Endometrium (tissue), 2 donors: ENCODE data around the gene PDS5B.
A peak's percentile ranks its signal among the peaks of the same experiment; 100 is the strongest.
"Not testable (repeated sequence)": the region's sequence is repeated elsewhere in the genome, so short reads cannot be mapped to it uniquely, and the experiment has no call there.

Source experiments
- FAIRE-seq: peaks from 2 replicates; lab custom pipeline; 2012; peaks lifted over from hg19 to GRCh38; lab: Jason Lieb, UNC
- donor health status: control.
- donor health status: control.

The PDS5B gene

DNA sequence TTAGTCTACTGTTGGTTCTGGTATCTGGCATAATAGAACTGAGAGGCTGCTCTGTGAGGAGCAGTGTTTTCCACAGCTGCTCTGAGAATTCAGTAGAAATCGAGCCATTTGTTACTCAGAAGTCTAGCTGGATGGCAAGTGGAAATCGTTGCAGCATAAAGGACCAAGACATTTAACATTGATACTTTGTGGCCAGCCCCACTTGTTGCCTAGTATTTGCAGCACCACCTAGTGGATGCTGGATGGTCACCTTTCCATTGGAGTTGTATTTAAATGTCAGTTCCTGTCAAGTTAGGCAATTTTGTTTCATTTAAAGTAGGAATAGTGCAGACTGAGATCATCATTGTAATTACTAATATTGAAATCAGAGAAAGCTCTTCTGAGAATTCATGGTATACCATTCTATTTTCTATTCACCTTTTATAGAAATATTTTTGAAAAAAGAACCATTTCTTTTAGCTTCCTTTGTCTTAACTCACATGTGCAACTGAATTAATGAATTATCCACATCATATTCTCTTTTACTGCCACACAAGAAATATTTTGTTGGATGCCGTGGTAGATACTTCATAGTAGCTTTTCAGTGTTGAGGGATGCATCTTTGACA is 64.6 kb downstream of the PDS5B start:
- peak; percentile 23 for FAIRE-seq

DNA sequence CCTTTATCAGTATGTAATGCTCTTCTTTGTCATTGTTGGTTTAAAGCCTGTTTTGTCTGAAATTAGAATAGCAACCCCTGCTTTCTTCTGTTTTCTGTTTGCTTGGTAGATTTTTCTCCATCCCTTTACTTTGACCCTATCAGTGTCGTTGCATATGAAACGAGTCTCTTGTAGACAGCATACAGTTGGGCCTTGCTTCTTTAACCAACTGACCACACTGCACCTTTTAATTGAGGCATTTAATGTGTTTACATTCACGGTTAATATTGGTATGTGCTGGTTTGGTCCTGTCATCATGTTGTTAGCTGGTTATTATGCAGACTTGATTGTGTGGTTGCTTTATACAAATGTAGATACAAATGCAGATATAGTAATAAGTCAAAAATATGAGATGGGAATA is 71.1 kb downstream of the PDS5B start:
- no peak for FAIRE-seq

DNA sequence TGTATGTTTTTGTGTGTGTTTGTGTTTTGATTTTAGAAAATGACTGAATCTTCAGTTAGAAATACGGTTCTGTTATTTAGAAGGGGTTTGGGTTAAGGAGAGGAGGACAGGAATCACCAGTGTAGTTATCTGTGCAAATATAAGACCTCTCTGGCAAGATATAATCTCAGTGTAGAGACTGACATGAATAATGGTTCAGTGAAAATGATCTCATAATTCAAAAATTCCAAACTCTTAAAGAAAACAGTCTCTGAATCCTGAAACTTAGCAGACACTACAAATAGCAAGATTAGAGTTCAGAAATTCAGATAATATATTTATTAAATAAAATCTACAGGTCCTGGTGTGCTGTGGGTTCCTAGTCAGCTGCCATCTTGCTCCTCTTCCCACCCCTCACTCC is 73.5 kb downstream of the PDS5B start:
- FAIRE-seq: no peak

DNA sequence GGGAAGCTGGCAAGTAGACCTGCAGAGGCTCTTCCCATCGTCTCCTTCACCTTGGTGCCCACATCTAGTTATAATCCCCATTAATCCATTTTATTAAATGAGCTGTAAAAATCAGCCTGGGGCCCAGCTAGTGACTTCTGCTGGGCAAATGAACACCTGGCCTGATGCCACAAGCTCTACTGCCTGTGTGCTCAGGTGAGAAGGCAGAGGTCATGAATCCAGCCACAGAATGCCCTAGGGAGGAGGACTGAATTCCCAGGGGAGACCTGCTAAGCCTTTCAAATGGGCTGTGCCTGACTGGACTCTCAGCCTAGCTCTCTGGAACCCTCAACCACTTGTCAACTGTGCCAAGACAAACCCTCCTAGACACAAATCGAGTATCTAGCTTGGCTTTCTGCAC is 74.0 kb downstream of the PDS5B start:
- no peak for FAIRE-seq

DNA sequence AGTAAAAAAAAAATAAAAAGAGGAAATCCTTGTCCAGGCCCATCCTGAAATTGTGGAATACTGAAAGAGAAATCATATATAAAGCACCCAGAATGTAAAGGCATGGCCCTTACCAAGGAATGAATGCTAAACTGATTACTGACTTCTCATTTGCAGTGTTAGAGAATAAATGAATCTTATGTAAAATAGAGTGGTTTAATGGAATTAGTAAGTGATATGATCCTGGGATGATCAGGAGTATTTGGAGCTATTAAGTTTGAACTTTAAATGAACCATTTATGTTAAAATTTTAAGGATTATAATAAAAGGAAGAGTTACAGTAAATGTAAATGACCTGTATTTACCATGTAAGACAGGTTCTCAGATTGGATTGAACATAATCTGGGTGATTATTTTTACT is 75.4 kb downstream of the PDS5B start:
- FAIRE-seq: no peak

DNA sequence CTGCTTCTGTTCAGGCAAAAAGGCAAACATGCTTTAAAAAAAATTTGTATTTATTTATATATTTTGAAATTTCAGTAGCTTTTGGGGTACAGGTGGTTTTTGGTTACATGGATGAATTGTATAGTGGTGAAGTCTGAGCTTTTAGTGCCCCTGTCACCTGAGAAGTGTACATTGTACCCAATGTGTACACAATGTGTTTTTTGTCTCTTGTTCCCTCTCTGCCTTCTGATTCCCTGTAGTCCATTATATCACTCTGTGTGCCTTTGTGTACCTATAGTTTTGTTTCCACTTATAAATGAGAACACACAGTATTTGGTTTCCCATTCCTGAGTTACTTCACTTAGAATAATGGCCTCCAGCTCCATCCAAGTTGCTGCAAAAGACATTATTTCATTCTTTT is 77.4 kb downstream of the PDS5B start:
- no peak for FAIRE-seq

DNA sequence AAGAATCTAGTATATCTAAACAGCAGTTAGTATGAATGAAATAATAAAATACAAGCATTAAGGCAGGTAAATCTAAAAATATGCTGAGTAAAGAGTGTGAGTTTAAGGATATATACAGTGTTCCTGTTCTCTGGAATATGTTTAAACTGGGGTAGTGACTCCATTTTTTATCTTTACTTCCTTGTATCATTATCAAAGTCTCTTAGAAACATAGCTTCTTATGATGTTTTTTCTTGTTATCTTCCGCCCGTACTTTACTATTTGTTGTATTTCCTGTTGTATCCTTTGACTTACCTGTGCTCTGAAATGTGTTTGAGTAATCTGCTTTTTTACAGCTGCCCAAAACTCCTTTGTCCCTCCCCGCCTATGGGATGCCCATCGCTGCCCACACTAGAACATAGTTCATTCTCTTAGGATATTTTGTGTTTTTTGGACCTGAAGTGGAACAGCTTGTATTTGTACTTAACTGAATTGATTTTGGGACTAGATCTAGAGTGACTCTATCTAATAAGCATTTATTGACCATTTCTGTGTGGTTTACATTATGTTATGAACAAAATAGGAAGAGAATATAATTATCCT is 80.8 kb downstream of the PDS5B start:
- no peak for FAIRE-seq

DNA sequence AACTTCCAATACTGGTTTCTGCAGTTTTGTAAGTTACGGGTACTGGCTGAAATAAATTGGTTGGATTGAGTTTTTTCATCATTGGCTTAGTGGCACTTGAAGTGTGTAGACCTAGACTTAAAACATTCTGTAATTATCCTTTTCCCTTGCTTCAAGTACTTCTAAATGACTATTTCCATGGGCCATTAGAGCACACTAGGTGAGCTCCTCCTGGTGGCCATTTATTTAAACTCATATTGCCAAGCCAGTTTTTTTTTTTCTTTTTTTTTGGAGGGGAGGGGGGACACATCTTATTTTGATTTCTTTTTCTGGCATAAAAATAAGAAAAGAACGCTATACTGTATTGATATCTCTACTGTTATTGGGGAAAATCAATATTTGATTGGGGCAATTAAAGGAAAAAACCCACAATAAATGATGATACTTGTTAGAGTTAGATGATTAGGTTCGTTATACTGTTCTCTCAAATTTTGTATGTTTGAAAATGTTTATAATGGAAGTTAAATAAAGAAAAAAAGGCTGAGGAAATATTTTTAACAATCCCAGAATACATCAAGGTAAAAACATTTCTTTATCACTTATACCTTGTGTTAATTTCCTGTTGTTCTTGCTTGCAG is 82.9 kb downstream of the PDS5B start:
- FAIRE-seq: peak; percentile 73

DNA sequence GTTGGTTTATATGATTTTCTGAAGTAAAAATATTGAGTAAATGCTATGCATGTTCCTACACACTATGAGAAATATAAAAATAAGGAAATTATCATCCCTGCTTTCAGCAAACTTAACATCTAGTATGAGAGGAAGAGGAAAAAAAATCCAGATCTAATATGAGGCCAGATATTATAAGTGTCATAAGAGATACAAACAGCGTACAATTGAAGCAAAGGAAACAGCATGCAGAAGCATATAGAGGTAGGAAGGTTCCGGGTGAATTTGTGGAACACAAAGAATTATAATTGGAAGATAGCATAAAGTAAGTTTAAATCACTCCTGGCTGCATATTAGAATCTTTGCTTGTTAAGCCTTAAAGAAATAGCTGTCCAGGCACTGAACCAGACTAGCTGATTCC is 88.3 kb downstream of the PDS5B start:
- FAIRE-seq: no peak

DNA sequence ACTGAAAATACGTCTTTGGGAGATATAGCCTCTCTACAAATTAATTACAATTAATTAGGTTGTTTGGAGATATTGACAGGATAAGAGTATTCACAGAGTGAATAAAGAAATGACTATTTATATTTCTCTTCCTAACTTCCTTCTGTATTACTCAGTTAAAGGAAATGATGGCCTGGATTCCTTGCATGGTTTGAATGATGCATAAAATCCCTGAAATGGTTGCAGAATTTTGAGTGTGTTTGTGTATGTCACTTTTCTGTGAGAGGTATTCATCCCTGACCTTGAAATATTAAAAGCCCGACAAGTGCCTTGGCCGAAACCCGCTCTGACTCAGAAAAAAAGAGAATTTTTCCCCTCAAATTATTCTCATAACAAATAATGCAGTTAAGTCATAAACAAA is 90.0 kb downstream of the PDS5B start:
- FAIRE-seq: no peak

DNA sequence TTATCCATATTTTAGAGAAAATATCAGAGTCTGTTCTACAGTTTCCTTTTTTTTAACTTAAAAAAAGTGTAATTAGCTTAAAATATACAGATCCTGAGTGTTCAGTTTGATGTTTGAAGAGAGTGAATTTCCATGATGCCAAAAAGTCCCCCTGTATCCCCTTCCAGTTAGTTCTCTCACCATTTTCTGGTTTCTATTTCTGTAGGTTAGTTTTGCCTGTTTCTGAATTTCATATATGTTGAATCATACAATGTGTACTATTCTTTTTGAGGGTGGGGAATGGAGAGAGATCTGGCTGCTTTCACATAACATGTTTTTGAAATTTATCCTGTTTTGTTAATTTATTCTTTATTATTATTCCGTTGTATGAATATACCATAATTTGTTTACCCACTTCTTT is 95.9 kb downstream of the PDS5B start:
- no peak for FAIRE-seq

DNA sequence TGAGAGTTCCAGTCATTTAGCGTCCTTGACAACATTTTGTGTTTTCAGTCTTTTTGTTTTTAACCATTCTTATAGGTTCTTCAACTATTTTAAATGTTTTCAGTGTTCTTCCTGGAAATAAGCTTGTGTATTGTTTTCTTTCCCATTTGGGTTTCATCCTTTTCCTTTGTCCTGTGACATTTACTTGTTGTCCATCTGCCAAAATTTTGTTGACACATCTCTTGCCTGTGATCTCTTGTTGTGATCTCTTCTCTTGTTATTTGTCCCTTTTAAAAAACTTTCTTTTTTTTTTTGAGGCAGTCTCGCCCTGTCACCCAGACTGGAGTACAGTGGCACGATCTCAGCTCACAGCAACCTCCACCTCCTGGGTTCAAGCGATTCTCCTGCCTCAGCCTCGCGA is 96.5 kb downstream of the PDS5B start:
- FAIRE-seq: no peak

DNA sequence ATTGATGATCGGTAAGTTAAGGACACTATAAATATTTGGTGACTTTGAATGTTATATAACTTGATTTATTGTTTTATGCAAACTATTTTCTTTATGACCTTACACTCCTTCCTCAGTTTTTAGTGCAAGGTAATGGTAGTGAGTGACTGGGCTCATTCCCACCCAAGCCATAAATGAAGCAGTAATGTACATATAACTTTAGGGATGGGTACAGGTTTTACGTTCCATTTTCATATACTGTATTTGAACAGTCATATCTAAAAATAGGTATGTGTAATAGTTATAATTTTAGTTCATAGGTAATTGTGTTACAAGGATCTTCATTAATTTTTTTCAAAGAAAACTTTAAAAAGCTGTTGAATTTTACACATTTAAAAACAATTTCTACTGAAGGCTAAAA is 101.0 kb downstream of the PDS5B start:
- peak; percentile 67 for FAIRE-seq

DNA sequence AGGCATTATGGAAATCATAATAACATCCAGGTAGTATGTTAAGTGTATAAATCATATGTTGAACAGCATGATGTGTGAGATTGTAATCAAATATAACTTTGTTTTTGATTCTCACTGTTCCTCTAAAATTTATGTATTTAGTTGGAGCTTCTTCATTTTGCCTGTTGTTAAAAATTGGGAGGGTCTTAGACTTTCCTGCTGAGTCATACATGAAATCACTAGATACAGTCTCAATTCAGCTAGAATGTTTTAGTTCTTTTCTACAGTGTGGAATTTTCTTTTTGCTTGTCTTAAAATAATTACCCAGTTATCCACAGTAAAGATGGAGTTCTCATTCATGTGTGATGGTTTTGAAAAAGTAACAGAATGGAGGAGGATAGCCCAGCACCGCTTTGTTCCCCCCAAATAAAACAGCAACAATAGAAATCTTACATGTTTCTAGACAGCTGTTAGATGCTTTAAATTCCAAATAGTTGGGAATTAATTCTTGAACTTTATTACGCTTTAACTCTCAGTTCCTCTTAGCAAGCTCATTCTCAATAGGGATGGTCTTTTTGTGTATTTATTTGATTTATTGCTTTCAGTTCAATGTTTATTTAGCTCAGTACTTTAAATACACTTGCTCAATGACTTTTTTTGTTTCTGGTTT is 109.5 kb downstream of the PDS5B start:
- peak; percentile 83 for FAIRE-seq

DNA sequence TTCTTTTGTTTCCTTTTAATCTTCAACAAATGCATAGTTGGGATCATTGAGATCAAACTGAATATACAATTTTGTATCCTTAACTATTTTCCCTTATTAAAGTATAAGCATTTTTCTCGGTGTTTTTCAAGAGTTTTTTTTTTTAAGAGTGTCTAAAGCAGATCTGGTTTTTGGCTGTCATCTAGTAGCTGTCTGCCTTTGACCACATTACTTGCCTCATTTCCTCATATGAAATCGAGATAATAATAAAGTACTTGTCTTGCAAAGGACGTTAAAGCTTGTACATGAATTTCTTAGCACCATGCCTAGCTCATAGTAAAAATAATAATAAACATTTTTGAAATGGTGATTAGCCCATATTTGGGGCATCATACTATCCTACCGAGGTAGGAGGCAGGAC is 121.2 kb downstream of the PDS5B start:
- FAIRE-seq: no peak

DNA sequence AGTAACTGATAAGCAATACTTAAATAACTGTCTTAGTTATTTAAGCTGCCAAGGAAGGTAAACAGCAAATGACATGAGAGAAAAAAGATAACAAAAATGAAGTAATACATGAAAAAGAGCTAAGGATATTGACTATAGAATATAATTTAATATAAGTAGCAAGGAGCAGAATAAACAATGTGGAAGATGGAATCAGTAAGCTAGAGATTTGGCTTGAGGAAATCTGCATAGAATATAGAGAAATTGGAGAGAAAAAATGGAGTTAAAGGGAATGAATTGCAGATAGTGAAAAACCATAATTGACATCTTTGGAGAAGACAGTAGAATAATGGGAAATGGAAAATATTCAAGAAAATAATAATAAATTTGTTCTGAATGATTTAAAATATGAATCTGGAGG is 127.1 kb downstream of the PDS5B start:
- FAIRE-seq: no peak

DNA sequence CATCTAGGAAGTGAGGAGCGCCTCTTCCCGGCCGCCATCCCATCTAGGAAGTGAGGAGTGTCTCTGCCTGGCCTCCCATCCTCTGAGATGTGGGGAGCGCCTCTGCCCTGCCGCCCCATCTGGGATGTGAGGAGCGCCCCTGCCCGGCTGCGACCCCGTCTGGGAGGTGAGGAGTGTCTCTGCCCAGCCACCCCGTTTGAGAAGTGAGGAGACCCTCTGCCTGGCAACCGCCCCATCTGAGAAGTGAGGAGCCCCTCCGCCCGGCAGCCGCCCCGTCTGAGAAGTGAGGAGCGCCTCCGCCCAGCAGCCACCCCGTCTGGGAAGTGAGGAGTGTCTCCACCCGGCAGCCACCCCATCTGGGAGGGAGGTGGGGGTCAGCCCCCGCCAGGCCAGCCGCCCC is 129.9 kb downstream of the PDS5B start:
- FAIRE-seq: not testable (repeated sequence)

DNA sequence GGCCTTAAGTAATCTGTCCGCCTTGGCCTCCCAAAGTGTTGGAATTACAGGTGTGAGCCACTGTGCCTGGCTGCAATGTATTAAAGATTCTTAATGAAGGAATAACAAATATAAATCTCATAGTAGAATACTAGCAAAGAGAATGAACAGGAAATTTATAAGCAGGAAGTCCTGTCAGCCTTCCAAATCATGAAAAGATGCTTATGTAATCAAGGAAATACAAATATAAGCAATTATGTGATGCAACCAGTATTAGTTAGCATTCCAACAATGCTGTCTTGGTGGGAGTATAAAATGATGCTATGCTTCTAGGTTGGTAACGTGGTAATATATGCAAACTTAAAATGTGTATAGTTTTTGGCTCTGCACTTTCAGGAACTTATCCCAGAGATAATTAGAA is 133.8 kb downstream of the PDS5B start:
- no peak for FAIRE-seq

DNA sequence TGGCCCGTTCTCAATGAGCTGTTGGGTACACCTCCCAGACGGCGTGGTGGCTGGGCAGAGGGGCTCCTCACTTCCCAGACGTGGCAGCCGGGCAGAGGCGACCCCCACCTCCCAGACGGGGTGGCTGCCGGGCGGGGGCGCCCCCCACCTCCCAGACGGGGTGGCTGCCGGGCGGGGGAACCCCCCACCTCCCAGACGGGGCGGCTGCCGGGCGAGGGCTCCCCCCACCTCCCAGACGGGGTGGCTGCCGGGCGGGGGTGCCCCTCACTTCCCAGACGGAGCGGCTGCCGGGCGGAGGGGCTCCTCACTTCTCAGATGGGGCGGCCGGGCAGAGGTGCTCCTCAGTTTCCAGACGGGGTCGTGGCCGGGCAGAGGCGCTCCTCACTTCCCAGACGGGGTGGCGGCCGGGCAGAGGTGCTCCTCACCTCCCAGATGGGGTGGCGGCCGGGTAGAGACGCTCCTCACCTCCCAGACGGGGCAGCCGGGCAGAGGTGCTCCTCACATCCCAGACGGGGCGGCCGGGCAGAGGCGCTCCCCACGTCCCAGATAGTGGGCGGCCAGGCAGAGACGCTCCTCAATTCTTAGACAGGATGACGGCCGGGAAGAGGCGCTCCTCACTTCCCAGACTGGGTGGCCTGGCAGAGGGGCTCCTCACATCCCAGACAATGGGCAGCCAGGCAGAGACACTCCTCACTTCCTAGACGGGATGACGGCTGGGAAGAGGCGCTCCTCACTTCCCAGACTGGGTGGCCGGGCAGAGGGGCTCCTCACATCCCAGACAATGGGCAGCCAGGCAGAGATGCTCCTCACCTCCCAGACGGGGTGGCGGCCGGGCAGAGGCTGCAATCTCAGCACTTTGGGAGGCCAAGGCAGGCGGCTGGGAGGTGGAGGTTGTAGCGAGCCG is 135.1 kb downstream of the PDS5B start:
- FAIRE-seq: not testable (repeated sequence)

DNA sequence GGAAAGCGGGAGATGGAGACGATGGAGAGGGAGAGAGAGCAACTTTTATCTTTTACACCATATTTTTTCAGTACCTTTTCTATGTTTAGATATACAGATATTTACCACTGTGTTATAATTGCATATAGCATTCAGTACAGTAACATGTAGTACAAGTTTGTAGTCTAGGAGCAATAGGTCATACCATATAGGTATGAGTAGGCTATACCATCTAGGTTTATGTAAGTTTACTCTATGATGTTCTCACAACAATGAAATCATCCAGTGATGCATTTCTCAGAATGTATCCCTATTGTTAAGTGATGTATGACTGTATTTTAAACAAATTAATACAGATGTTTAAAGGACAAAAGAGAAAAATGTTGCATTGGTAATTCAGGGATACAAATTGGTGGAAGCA is 136.1 kb downstream of the PDS5B start:
- no peak for FAIRE-seq

DNA sequence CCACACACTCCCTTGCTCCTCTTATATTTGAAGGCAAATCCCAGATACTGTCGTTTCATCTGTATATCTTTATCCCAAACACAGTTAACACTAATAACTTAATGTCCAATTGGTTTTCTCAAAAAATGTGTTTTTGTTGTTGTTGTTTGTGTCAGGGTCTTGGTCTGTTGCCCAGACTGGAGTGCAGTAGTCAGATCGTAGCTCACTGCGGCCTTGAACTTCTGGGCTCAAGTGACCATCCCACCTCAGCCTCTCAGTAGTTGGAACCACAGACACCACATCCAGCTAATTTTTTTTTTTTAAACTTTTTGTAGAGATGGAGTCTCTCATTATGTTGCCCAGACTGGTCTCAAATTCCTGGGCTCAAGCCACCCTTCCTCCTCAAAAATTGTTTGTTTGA is 137.7 kb downstream of the PDS5B start:
- FAIRE-seq: peak; percentile 76

DNA sequence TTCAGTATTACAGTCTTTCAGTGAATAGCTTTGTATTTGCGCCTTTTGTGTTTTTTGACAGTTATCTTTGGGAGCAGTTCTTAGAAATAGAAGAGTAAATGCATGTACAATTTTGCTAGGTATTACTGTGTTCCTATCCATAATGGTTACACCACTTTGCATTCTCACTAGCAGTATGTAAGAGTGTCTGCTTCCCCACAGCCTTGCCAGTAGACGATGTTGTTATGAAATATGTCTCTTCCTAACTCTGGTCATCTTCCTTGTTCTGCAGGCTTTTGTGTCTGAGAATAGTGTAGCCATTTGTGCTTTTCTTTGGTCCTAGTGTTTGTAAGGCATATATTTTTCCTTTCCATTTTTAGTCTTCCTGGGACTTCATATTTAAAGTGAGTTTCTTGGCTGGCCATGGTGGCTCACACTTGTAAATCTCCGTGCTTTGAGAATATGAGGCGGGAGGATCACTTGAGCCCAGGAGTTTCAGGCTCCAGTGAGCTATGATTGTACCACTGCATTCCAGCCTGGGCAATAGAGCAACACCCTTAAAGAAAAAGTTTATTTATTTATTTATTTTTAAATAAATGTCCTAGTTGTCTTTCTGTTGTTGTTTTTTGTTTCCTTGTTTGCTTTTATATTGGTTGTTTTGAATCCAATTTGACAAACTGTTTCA is 140.3 kb downstream of the PDS5B start:
- FAIRE-seq: no peak
